Measurements from ENCODE around the gene RPRD2.

GRCh38 chr1:150404465-150404864 is 40.5 kb downstream of the RPRD2 start:
- TF ChIP-seq, protein P1, sequence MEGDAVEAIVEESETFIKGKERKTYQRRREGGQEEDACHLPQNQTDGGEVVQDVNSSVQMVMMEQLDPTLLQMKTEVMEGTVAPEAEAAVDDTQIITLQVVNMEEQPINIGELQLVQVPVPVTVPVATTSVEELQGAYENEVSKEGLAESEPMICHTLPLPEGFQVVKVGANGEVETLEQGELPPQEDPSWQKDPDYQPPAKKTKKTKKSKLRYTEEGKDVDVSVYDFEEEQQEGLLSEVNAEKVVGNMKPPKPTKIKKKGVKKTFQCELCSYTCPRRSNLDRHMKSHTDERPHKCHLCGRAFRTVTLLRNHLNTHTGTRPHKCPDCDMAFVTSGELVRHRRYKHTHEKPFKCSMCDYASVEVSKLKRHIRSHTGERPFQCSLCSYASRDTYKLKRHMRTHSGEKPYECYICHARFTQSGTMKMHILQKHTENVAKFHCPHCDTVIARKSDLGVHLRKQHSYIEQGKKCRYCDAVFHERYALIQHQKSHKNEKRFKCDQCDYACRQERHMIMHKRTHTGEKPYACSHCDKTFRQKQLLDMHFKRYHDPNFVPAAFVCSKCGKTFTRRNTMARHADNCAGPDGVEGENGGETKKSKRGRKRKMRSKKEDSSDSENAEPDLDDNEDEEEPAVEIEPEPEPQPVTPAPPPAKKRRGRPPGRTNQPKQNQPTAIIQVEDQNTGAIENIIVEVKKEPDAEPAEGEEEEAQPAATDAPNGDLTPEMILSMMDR (IDR thresholded peaks at IDR 0.05), result no peak
- no peak for TF ChIP-seq POLR2A (IDR thresholded peaks at IDR 0.05)

Data from body of pancreas (tissue), 4 donors.